ENCODE results near the gene HIGD2B. TPM values are rescaled to one million over a fixed set of nuclear protein-coding genes. Genes with fewer than 3 reads are reported as not detected.
"Not testable (repeated sequence)": the region's sequence is repeated elsewhere in the genome, so short reads cannot be mapped to it uniquely, and the experiment has no call there.

Gene HIGD2B
- polyA plus RNA-seq, 2 of the 4 experiments (the other 2 are of a cell fraction) = not detected

DNA sequence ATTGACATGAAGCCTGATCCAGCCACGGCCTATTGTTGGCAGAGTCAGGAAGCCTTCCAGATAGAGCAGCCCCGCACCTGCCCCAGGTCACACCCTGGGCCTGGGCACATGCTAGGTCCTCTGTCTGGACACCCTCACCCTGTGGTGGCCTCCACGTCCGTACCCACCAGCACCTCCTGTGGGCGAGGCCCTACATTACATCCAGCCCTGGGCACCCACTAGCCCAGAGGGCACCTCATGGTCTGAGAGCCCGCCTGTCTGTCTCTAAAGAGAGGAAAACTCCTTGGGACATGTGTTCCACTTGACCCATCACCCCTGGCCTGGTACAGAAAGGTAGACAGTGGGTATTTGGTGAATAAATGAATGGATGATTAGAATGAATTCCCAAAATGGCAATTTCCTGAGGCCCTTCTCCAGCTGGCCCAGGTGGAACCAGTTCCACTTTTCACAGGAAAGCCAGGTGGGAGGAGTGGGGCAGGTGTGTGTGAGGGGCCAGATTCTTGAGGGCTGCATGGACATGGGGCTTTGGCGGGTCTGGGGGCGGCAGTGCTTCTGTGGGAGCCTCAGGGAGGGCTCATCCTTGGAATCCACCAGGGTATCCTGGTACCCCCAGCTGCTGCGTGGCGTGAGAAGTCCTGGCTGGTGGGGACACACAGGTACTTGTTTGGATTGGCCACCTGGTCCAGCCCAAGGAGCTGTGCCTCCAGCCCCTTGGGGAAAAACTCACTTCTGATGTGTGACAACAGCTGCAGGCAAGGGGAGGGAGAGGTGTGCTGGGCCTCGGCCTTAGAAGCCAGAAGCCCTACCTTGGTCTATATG, 57.5 kb downstream of the HIGD2B start:
- H3K4me2 ChIP-seq, POLR2A ChIA-PET, H3K9me3 ChIP-seq, H3K4me1 ChIP-seq, FAIRE-seq, H3K4me3 ChIP-seq, H3K27ac ChIP-seq: not testable (repeated sequence)
- ATAC-seq (peak; percentile 64 to 89; a peak in 5 of 6 replicates), DNase-seq (ENCODE audit: low read depth in 1 of 2, low spot score in 1 of 2) (peak in 1 of 2 experiments; percentile 25)
- CTCF ChIA-PET = interaction anchor here (0.9 to 8.2 kb wide), 5 partner anchors 13 to 245 kb away, joined by 3 to 43 read pairs (median 4); no protein-coding TSS in a partner anchor
- 69% methylated on average over 11 of the region's 11 CpGs for WGBS (ENCODE audit: missing lambda C conversion rate)

DNA sequence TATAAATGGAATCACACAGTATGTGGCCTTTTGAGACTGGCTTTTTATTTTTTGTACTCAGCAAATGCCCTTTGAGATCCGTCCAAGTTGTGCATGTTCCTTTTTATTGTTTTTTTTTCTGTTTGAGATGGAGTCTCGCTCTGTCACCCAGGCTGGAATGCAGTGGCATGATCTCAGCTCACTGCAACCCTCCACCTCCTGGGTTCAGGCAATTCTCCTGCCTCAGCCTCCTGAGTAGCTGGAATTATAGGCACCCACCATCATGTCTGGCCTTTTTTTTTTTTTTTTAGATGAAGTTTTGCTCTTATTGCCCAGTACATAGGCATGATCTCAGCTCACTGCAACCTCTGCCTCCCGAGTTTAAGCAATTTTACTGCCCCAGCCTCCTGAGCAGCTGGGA, 59.8 kb downstream of the HIGD2B start:
- DNase-seq (ENCODE audit: low read depth in 1 of 2, low spot score in 1 of 2); FAIRE-seq; H3K4me3 ChIP-seq; H3K9me3 ChIP-seq; H3K27ac ChIP-seq; H3K4me2 ChIP-seq; H3K4me1 ChIP-seq; ATAC-seq; POLR2A ChIA-PET: not testable (repeated sequence)
- 73% methylated on average over 3 of the region's 3 CpGs for WGBS (ENCODE audit: missing lambda C conversion rate)
- CTCF ChIA-PET = interaction anchor here (1.5 to 8.2 kb wide), 2 partner anchors 26 to 45 kb away, joined by 4 to 43 read pairs; no protein-coding TSS in a partner anchor

Small RNAs within 50 kb of the gene (small RNA-seq; reads per million reads assigned to genes)
- 0 reads per million in 6 experiments for gene RN7SL853P

Other genes with a start within 250 kb of the HIGD2B start
- gene ARIH1, start 211.9 kb downstream of the HIGD2B start, polyA plus RNA-seq (2011; rRNA removed) = 127 and 138 TPM in 2 replicates
- gene ARIH1, start 211.9 kb downstream of the HIGD2B start, polyA plus RNA-seq (2017; fragmentation: RNase III; extraction: RNeasy Plus Mini Kit Qiagen cat#74134 plus additional on column Dnase treatment) = 92.6 to 95.5 TPM (median 94.7 TPM) in 3 replicates
- not detected in 2 replicates for gene GOLGA6B, start 31.5 kb downstream of the HIGD2B start, polyA plus RNA-seq (2011; rRNA removed)
- gene GOLGA6B, start 31.5 kb downstream of the HIGD2B start, polyA plus RNA-seq (2017; fragmentation: RNase III; extraction: RNeasy Plus Mini Kit Qiagen cat#74134 plus additional on column Dnase treatment) = not detected in 3 replicates
- gene BBS4, start within 50 bp of the HIGD2B start, polyA plus RNA-seq (2011; rRNA removed) = 40.4 and 43.3 TPM in 2 replicates
- 22.4 to 25.4 TPM (median 22.6 TPM) in 3 replicates for gene BBS4, start within 50 bp of the HIGD2B start, polyA plus RNA-seq (2017; fragmentation: RNase III; extraction: RNeasy Plus Mini Kit Qiagen cat#74134 plus additional on column Dnase treatment)
- 94.6 and 98.3 TPM in 2 replicates for gene ADPGK, start 97.6 kb upstream of the HIGD2B start, polyA plus RNA-seq (2011; rRNA removed)
- gene ADPGK, start 97.6 kb upstream of the HIGD2B start, polyA plus RNA-seq (2017; fragmentation: RNase III; extraction: RNeasy Plus Mini Kit Qiagen cat#74134 plus additional on column Dnase treatment) = 56.6 to 62.5 TPM (median 60.3 TPM) in 3 replicates

Data from A549 (cell line).